ENCODE data around the gene SSC5D. TPM values are rescaled to one million over a fixed set of nuclear protein-coding genes. Genes with fewer than 3 reads are reported as not detected.

Gene SSC5D
- total and polyA plus RNA-seq, 9 of the 15 experiments (the other 6 are each of a cell fraction or from before 2014, with no cell fraction given): 0.04 to 0.71 (median 0.14) TPM; not detected in 2

GRCh38 chr19:55454787-55455243 is 33.4 kb upstream of the SSC5D start (continued):
- peak; percentile 60 for TF ChIP-seq PKNOX1 (IDR thresholded peaks at IDR 0.05)
- TF ChIP-seq, protein P1, sequence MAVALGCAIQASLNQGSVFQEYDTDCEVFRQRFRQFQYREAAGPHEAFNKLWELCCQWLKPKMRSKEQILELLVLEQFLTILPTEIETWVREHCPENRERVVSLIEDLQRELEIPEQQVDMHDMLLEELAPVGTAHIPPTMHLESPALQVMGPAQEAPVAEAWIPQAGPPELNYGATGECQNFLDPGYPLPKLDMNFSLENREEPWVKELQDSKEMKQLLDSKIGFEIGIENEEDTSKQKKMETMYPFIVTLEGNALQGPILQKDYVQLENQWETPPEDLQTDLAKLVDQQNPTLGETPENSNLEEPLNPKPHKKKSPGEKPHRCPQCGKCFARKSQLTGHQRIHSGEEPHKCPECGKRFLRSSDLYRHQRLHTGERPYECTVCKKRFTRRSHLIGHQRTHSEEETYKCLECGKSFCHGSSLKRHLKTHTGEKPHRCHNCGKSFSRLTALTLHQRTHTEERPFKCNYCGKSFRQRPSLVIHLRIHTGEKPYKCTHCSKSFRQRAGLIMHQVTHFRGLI (CRISPR knock-in tag; IDR thresholded peaks at IDR 0.05): no peak
- TF ChIP-seq CBX3 (IDR thresholded peaks at IDR 0.05; ENCODE audit: borderline replicate concordance in 1 of 2, low read length in 2 of 2): 0 out of 3 replicates have a peak, but pooled peaks of 1 of the 2 experiments have one; percentile 15
- TF ChIP-seq PBX2 (CRISPR knock-in tag; IDR thresholded peaks at IDR 0.05; ENCODE audit: low read depth): no peak
- TF ChIP-seq PBX2 (tag; conservative IDR thresholded peaks at IDR 0.05; ENCODE audit: low read depth): peak; percentile 56
- TF ChIP-seq, protein P2, sequence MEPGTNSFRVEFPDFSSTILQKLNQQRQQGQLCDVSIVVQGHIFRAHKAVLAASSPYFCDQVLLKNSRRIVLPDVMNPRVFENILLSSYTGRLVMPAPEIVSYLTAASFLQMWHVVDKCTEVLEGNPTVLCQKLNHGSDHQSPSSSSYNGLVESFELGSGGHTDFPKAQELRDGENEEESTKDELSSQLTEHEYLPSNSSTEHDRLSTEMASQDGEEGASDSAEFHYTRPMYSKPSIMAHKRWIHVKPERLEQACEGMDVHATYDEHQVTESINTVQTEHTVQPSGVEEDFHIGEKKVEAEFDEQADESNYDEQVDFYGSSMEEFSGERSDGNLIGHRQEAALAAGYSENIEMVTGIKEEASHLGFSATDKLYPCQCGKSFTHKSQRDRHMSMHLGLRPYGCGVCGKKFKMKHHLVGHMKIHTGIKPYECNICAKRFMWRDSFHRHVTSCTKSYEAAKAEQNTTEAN (CRISPR knock-in tag; IDR thresholded peaks at IDR 0.05): no peak
- TF ChIP-seq SMC3 (conservative IDR thresholded peaks at IDR 0.05; ENCODE audit: insufficient read depth, low read depth, low read length): peak; percentile 65
- TF ChIP-seq HCFC1 (IDR thresholded peaks at IDR 0.05; ENCODE audit: low read depth, low read length): 0 out of 2 replicates have a peak, but pooled peaks have one; percentile 6
- TF ChIP-seq TBL1XR1 (IDR thresholded peaks at IDR 0.05; ENCODE audit: low read length in 2 of 2): no peak
- TF ChIP-seq MEIS2 (IDR thresholded peaks at IDR 0.05; ENCODE audit: partially characterized antibody): peak; percentile 57
- TF ChIP-seq MAZ (CRISPR knock-in tag; conservative IDR thresholded peaks at IDR 0.05 in 1 of 2, IDR thresholded peaks at IDR 0.05 in 1 of 2): peak in 1 of 2 experiments; percentile 26; a peak in 1 of 4 replicates
- TF ChIP-seq CTCF (IDR thresholded peaks at IDR 0.05 in 2 of 3, conservative IDR thresholded peaks at IDR 0.05 in 1 of 3; ENCODE audit: insufficient read depth in 2 of 3, low read depth in 1 of 3, low read length in 3 of 3): peak; percentile 77 to 81 (median 78)
- peak; percentile 50 for TF ChIP-seq EGR1 (conservative IDR thresholded peaks at IDR 0.05)
